Peyer's patch (tissue), 4 donors: ENCODE data around the gene PCDHGC5. TPM values are rescaled to one million over a fixed set of nuclear protein-coding genes. Genes with fewer than 3 reads are reported as not detected.

ENCODE experiments used
- DNase-seq, 3 donors: peaks; one replicate each; pipeline ENCODE4 v3.0.0-alpha.2; 2017 to 2019
- H3K27ac ChIP-seq, 4 donors: fragments of 200-600 bp; sonication (generic); one replicate each; pipeline ENCODE4 v1.5.1; 2016 to 2019
- H3K27me3 ChIP-seq, 2 donors: fragments of 200-600 bp; sonication (generic); one replicate each; pipeline ENCODE4 v1.5.1; 2019
- H3K36me3 ChIP-seq, 3 donors: fragments of 200-600 bp; sonication (generic); one replicate each; pipeline ENCODE4 v1.5.1; 2016 to 2019
- H3K4me1 ChIP-seq, 4 donors: fragments of 200-600 bp; sonication (generic); one replicate each; pipeline ENCODE4 v1.5.1; 2016 to 2019
- H3K4me3 ChIP-seq, 4 donors: fragments of 200-600 bp; sonication (generic); 1 replicate in 3 of 4; 2 replicates in 1 of 4; pipeline ENCODE4 v1.5.1; 2016 to 2019; ENCODE audit warnings: mild to moderate bottlenecking in 1 of 4
- H3K9me3 ChIP-seq, 4 donors: fragments of 200-600 bp; sonication (generic); one replicate each; pipeline ENCODE4 v1.5.1; 2016 to 2019; ENCODE audit warnings: mild to moderate bottlenecking in 1 of 4
- POLR2A ChIP-seq, 2 donors: fragments of 450-650 bp; IDR thresholded peaks; one replicate each; pipeline ENCODE4 v1.5.1; 2017; ENCODE audit warnings: antibody characterized with exemption in 2 of 2, mild to moderate bottlenecking in 2 of 2, moderate library complexity in 2 of 2
- total RNA-seq, 4 donors: library from RNA; depleted of rRNA; stranded (reverse); fragments of >200 nt; gene quantifications; one replicate each; pipeline ENCODE4 v1.1.0, GENCODE V29; 2016
- TF ChIP-seq, protein P1 (sequence below), 6 experiments: fragments of 450-650 bp in 4 of 6; fragments of 200-600 bp in 2 of 6; sonication (generic) in 1 of 6; IDR thresholded peaks; one replicate each; pipeline ENCODE4 v1.5.1; 2017 to 2019; ENCODE audit warnings: antibody characterized with exemption in 6 of 6, mild to moderate bottlenecking in 3 of 6, moderate library complexity in 1 of 6

Gene PCDHGC5
- total RNA-seq, 4 donors from 2014 or later: 0.67 to 1.4 (median 0.95) TPM; not detected in 1

DNA sequence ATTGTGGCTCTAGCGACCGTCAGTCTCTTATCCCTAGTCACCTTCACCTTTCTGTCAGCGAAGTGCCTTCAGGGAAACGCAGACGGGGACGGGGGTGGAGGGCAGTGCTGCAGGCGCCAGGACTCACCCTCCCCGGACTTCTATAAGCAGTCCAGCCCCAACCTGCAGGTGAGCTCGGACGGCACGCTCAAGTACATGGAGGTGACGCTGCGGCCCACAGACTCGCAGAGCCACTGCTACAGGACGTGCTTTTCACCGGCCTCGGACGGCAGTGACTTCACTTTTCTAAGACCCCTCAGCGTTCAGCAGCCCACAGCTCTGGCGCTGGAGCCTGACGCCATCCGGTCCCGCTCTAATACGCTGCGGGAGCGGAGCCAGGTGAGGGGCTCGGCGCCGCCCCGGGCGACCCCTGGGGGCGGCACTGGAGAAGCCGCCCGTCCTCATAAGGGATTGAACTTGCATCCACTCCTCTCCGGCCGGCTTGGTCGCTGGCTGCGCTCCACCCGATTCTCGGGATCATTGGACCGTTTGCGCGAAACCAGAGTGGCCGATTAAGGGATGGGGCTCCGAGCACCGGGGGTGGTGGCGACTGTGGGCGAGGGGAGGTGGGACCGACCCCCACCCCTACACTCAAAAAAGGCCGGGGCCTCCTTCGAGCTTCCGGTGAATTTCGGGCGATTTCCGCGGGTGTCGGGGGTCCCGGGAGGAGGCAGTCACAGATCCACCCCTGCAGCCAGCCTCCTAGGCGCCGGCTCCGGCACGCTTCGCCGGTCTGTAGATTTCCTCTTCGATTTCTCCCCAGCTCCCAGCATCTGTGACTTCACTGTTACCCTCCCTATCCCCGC lies 2.7 kb downstream of the PCDHGC5 start:
- Histone ChIP-seq H3K4me3 (peak overlapping the region in 3 of 4 donors; percentile 1 to 43 (median 18)), H3K27me3 (peaks cover 0 to 5% of the 10 kb centered on the region in 2 donors), H3K9me3 (no peaks in the 10 kb centered on the region), H3K4me1 (peaks cover 0 to 9% (median 4%) of the 10 kb centered on the region in 4 donors), H3K36me3 (no peaks in the 10 kb centered on the region), H3K27ac (no peak overlapping the region)
- TF ChIP-seq, protein P1, sequence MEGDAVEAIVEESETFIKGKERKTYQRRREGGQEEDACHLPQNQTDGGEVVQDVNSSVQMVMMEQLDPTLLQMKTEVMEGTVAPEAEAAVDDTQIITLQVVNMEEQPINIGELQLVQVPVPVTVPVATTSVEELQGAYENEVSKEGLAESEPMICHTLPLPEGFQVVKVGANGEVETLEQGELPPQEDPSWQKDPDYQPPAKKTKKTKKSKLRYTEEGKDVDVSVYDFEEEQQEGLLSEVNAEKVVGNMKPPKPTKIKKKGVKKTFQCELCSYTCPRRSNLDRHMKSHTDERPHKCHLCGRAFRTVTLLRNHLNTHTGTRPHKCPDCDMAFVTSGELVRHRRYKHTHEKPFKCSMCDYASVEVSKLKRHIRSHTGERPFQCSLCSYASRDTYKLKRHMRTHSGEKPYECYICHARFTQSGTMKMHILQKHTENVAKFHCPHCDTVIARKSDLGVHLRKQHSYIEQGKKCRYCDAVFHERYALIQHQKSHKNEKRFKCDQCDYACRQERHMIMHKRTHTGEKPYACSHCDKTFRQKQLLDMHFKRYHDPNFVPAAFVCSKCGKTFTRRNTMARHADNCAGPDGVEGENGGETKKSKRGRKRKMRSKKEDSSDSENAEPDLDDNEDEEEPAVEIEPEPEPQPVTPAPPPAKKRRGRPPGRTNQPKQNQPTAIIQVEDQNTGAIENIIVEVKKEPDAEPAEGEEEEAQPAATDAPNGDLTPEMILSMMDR (IDR thresholded peaks at IDR 0.05): no peak
- no peak for TF ChIP-seq POLR2A (IDR thresholded peaks at IDR 0.05)
- DNase-seq: no peak

DNA sequence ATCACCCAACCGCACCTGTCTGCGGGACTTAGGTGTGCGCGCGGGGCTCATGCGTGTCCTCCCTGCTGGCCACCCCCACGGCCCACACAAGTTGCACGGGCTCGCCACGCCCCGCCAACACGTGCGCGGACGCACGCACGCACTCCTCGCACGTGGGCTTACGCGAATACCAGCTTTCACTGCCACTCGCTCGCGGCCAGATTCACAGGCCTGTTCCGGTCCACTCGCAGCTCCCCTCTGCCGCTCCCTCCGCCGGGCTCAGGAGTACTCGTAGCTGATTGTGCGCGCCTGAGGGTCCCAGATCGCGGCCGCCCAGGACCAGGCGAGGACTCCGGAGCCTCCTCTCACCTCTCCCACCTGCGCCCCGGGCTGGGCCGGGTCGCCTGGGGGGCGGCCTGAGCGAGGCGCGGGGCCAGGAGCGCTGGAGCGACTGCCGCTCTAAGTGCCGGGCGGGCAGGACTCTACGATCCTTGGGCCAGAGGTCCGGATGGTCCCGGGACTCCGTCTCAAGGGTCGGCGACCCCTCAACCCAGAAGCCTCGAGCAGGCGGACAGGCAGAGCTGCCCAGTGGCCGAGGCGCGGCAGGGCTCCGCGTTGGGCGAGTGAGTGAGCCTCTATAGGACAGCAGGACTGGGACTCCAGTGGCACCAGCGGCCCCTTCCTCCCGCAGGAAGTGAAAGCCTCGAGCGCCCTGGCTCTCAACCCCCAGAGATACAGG lies 3.4 kb downstream of the PCDHGC5 start:
- Histone ChIP-seq H3K4me1 (peaks cover 0 to 9% (median 4%) of the 10 kb centered on the region in 4 donors), H3K27ac (no peak overlapping the region), H3K4me3 (peak overlapping the region in 3 of 4 donors; percentile 1 to 43 (median 18)), H3K9me3 (no peaks in the 10 kb centered on the region), H3K36me3 (no peaks in the 10 kb centered on the region), H3K27me3 (peaks cover 0 to 5% of the 10 kb centered on the region in 2 donors)
- no peak for DNase-seq
- TF ChIP-seq POLR2A (IDR thresholded peaks at IDR 0.05): no peak
- TF ChIP-seq, protein P1 (IDR thresholded peaks at IDR 0.05): no peak

DNA sequence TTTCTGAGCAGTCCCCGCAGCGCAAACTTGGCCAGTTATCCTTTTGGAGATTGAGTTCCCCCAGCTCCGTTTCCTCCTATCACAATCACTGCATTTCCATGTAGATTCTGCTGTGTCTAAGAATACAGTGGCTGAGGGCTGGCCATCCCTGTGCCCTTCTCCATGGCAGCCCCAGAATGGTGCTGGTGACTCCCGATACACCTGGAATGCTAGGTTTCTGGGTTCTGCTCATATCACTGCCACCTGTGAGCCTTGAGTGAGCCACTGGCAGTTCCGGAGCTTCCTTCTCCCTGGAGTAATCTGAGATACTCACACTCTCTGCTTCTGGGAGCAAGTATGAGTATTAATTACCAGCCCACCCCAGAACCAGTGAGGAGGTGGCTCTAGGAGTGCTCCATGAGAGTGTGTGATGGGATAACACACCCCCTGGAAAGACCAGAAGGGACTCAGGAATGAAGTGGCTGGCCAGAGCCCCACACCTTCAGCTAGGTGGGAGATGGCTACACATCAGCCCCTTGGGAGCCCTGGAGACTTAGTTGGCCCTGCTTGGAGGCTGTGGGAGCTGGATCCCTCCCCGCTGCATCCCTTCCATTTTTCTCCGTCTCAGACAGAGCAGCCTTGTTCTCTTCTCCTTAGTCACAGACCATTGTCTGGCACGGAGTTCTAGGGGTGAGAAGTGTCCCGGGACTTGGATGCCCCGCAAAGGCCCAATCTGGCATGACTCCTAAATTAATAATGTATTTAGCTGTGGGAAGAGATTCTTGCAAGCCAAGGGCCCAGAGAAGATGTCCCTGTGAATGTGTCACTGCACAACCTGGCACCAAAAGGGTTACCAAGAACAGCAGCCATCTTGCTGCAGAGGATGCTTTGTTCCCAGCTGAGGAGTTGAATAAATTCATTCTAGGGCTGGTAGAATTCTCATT lies 4.9 kb downstream of the PCDHGC5 start:
- H3K27me3 ChIP-seq: peaks cover 0 to 5% of the 10 kb centered on the region in 2 donors
- no peak overlapping the region for H3K27ac ChIP-seq

DNA sequence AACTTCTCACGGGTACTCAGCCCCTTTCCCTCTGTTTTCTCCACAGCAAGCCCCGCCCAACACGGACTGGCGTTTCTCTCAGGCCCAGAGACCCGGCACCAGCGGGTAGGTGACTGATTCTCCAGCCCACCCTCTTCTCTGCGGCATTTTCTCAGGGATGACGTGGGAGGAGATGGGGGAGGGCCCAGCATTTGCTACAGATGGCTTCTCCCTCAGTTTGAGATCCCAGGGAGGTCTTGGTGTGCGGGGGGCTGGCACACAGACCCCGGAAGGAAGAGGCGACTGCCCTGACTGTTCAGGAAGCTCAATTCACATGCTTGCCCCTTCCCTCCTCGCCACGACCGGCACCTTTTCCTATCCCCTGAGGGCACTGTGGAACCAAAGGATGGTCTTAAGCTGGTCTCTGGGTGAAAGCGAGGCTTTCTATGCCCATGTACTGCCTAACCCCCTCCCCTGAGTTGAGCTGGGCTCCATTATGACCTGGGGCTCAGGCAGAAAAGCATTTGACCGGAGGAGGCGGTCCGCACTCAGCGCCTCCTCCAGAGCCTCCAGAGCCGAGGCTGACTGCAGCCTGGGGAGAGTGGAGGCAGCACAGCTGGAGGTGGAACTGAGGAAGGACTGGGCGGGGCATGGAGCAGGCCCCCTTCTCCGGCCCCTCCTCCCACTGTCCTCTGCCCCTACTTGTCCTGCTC lies 6.0 kb downstream of the PCDHGC5 start:
- H3K4me1 ChIP-seq: peaks cover 0 to 9% (median 4%) of the 10 kb centered on the region in 4 donors
- H3K27ac ChIP-seq: no peak overlapping the region
- no peaks in the 10 kb centered on the region for H3K9me3 ChIP-seq
- no peak for DNase-seq
- no peaks in the 10 kb centered on the region for H3K36me3 ChIP-seq
- TF ChIP-seq, protein P1 (IDR thresholded peaks at IDR 0.05): no peak
- TF ChIP-seq POLR2A (IDR thresholded peaks at IDR 0.05): no peak
- no peak overlapping the region for H3K4me3 ChIP-seq
- peaks cover 0 to 5% of the 10 kb centered on the region in 2 donors for H3K27me3 ChIP-seq

More for the DNA sequence above, 4.9 kb downstream of the PCDHGC5 start:
- no peaks in the 10 kb centered on the region for H3K9me3 ChIP-seq
- no peak for DNase-seq
- peaks cover 0 to 9% (median 4%) of the 10 kb centered on the region in 4 donors for H3K4me1 ChIP-seq
- TF ChIP-seq, protein P1 (IDR thresholded peaks at IDR 0.05): no peak
- no peak for TF ChIP-seq POLR2A (IDR thresholded peaks at IDR 0.05)
- no peak overlapping the region for H3K4me3 ChIP-seq
- no peaks in the 10 kb centered on the region for H3K36me3 ChIP-seq
